Dermis microvascular lymphatic vessel endothelial cell (primary cell): ENCODE data around the gene COL3A1. TPM values are rescaled to one million over a fixed set of nuclear protein-coding genes. Genes with fewer than 3 reads are reported as not detected.

Experiments
- DNase-seq, 2 donors: peaks; one replicate each; pipeline versions ENCODE4 v3.0.0 to v3.0.0-alpha.2; 2010; ENCODE audit warnings: low read depth in 2 of 2
- total RNA-seq: library from RNA; depleted of rRNA; stranded (reverse); fragments of >200 nt; gene quantifications from 2 replicates; pipeline ENCODE4 v1.2.1, GENCODE V29; 2014

COL3A1 gene
- total RNA-seq, 1 donor from 2014 or later, result not detected

DNA sequence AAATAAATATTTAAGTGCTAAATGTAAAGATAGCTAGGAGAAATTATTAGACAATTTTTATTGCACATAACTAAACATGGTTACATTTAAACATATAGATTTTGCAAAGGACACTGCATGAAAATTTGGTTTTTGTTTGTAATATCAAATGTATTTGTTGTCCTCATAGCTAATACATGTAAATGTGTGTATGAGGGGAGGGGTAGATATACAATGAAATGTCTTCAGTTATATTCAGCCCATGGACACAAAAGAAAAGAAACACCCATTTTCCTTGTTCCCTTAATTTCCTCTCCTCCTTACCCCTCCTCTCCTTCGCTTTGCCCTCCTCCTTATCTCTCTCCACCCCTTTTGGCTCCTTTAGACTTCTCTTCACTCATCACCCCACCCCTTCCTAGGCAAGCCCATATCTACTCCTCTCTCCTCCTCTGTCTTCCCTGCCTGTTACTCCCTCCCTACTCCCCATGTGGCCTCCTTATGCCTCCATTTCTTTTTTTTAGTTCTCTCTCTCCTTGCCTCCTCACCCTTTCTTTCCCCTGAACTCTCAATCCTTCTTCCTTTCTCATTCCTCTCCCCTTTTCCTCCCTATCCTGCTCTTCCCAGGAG is 1.4 kb downstream of the COL3A1 start:
- DNase-seq, result no peak

DNA sequence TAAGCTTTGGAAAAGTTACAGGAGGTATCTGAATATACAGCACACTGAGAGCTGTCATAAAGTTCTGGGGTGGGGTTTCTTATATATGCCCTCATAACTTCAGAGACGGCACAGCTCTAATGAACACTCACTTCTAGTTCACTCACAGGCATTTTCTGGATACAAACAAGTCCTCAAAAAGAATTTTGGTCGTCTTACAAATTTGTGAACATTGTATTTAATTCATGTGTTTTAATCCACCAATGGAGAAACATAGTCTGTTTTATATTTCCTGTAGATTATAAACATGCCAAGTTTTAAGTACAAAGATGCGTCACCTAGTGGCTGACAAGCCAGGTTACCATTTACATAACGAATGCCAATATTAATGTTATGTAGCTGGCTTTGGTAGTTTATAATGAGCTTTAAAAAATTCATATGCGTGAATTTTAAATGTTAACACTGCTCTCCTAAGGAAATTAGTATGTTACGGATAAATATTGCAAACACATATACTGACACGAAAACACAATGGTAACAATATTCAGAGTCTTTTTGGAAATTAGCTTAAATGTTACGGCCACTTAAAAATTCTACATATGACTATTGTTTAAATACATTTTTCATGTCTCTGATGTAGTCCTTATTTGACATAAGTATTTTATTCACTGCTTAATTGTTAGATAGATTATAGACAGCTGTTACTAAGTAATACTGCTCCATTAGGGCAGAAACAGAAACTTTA is 2.5 kb downstream of the COL3A1 start:
- peak; percentile 11 to 40 for DNase-seq

DNA sequence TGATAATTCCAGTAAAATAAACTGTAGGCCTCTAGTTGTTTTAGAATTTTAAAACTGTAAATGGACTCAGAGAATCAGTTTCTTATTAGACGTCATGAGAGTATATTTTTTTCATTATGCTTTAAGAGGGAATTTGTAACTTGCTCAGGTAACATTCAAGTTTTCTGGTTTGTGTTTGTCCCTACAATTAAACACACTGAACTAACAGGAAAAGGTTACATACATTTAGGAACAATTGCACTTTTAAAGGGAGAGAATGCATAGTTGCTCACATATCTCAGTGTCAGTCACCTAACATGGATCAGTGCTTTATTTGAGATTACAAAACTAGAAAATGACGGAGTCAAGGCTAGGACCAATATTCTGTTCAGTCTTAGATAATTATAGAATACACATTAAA is 3.1 kb downstream of the COL3A1 start:
- DNase-seq, result no peak

DNA sequence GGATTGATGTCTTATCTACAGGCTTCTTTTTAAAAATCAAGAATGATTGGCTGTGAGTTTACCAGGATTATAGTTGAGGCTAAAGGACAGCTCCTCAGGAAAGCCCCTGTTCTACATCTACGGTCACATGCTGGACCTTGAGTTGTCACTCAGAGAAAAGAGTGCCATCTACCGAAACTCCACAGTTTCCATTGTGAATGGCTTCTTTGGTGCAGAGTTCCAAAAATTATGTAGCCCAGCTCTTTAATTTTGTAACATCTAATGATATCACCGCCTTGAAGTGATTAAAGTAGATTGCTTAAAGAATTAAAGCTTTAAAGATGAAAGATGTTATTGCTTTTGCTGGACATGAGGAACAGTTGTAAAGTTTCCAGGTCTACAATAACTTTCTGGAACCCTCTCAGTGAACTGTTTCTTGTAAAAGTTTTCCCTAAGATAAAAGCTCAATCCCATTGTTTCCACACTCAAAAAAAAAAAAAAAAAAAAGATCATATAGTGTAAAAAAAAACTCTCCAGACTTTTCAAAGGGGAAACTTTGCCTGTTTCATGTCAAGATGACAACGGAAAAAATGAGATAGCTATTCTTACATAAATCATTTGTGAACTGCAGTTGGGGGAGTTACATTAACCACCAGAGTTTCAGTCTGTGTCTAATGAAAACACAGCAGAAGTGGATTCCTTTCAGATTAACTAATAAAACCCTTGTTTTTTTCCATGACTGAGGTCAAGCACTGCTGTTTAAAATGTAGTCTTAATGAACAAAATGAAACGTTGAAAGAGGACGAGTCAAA is 4.3 kb downstream of the COL3A1 start:
- peak in 1 of 2 donors; percentile 68 for DNase-seq

DNA sequence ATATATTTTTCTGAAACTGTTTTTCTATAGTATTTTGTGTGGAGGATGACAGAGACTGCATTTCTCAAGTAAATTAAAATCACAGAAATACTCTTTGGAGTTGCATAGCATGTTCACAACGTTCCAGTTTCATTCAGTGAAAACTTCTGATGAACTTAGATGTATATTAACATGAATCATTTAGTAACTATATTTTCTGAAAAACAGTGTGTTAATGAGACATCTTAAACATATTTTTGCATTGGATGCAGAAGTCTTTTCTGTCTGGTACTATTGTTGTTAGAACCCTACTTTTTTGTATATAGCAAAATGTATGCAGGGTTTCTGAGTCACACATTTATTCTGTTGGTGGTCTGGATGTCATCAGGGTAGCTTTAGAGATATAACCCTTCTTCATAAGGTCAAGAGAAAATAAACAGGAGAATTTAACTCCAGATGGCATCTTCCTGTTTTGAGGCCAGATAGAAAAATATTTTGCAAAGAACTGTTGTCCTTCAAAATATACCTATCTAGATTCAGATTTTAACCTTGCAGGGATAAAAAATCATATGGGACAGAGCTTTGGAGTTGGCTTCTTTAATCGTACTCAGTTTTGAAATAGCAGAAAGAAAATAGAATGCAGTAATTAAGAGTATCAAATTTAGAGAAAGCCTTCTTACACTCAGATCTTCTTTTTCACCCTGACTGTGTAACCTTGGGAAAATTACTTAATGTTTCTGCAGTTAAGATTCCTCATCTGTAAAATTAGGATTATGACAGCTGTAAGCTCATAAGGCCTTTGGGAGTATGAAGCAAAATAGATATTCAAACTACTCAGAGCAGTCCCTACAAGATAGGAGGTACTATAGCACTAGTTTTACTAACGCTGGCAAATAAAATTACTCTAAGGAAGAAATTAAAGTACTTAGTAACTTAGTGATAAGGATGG is 5.3 kb downstream of the COL3A1 start:
- peak in 1 of 2 donors; percentile 12 for DNase-seq

DNA sequence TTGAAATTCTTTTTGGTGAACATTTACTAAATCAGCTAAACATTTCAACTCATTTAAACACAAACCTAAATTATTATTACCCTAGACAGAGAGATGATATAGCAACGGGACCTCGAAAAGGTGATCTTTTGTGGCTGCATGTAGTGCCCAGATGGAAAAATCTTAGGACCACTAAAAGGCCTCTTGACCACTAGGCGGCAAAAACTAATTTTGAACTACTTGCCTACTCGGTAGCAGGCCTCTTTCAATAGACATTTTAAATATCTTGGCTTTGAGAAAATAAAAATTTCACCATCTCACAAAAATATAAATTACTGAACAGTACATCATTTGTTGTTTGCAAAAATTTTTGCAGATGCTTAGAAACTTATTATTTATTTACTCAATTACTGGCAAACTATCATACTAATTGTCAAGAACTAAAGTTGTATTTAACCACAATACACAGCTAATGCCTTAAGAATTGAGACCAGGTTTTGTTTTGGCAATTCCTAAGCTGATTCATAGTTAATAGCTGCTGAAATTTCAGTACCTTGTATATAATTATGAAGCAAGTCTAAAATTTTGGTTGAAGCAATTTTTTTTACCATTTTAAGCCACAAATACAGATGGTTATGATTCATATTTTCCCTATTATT is 9.4 kb downstream of the COL3A1 start:
- DNase-seq, result peak in 1 of 2 donors; percentile 3

DNA sequence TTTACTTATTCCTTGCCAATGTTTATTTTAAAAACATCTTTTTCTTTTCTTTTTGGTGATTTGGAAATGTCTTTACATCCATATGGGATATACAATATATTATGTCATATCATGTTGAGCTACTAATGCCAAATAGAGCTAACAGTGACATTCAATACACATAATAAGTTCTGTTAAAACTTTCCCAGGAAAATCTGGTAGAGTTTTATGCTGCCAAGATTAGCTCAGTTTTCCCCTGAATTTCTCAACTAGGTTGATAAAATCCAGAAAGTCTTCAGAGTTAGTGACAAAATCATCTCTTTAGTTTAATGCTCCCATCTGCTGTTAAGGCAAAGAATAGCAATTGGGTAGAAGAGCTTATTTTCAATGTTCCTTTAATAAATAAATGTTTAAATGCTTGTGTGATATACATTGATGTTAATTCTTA is 9.9 kb downstream of the COL3A1 start:
- DNase-seq, result peak in 1 of 2 donors; percentile 43

DNA sequence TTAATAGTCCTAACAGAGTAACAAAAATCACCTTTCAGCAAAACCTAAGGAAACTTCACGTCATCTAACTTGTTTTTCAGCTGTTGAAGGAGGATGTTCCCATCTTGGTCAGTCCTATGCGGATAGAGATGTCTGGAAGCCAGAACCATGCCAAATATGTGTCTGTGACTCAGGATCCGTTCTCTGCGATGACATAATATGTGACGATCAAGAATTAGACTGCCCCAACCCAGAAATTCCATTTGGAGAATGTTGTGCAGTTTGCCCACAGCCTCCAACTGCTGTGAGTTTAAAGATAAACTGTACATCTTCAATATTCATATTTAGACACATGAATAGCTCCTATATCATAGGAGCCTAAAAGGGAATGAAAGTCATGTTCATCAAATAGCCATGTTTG is 10.5 kb downstream of the COL3A1 start:
- DNase-seq, result no peak

DNA sequence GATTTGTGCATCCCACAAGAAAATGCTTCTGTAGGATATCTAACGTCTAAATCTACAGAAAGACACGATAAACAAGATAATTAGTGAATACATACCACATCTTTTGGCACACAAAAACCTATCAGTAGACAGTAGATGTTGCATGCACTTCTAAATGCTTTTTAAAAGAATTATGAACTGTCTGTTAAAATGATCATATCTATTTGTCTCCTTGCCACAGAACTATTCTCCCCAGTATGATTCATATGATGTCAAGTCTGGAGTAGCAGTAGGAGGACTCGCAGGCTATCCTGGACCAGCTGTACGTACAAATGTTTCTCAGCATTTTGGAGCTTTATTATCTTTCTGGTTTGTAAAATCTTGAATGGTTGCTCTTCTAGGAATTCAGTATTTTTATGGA is 12.7 kb downstream of the COL3A1 start:
- DNase-seq, result no peak

DNA sequence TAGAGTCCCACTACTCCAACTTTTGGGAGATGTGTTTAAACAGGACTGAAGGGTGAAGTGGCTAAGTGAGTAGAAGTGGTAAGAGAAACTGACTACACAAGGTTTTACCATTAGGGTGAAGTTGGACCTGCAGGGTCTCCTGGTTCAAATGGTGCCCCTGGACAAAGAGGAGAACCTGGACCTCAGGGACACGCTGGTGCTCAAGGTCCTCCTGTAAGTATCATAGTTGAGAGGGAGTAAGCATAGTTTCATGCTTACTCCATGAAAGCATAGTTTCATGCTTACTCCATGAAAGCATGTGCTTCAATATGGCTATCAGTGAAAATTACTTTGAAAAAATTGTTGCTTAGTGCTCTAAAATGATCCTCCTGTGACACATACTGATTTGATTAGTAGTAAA is 19.1 kb downstream of the COL3A1 start:
- DNase-seq, result no peak

DNA sequence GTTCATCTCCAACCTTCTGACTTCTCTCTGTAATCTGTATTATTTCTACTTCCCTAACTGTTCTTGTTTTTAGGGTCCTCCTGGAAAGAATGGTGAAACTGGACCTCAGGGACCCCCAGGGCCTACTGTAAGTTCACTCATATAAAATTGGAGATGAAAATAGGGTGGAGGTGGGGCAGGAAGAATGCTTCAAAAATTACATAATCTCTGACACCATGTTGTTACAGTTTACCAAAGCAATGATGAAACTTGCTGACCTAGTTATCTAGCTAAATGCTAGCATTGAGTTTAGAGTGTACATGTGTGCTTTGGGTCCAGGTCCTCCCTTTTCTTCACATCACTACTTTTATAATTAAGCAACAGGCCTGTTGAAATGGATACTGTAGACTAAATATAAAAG is 23.1 kb downstream of the COL3A1 start:
- DNase-seq, result no peak

DNA sequence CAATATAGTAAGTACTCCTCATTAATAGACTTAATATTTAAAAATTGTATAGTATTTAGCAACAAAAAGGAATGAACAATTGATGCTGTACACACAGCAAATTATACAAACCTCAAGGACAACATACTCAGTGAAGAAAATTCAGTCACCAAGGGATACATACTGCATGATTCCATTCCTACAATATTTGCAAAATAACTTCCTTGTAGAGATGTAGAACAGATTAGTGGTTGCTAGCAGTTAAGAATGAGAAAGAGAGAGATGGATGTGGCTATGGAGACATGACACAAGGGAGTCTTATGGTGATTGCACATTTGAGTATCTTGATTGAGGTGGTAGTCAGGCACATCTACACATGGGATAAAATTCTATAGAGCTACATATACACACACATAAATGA is 26.0 kb downstream of the COL3A1 start:
- no peak for DNase-seq

DNA sequence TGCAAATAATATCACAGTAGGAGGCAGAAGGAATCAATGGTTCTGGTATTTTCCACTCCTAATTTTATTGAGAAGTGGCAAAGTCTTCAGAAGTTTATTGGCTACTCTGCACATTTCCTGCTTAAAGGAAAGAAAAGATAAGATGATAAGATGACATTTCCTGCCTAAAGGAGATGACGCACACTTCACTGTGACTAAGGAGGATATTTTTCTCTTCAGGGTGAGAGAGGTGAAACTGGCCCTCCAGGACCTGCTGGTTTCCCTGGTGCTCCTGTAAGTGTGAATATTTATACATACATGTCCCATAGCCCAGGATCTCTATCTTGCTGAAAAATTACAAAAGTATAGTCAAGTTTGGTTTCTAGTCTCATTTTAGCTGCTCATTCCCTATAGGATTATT is 27.9 kb downstream of the COL3A1 start:
- DNase-seq, result peak in 1 of 2 donors; percentile 61

DNA sequence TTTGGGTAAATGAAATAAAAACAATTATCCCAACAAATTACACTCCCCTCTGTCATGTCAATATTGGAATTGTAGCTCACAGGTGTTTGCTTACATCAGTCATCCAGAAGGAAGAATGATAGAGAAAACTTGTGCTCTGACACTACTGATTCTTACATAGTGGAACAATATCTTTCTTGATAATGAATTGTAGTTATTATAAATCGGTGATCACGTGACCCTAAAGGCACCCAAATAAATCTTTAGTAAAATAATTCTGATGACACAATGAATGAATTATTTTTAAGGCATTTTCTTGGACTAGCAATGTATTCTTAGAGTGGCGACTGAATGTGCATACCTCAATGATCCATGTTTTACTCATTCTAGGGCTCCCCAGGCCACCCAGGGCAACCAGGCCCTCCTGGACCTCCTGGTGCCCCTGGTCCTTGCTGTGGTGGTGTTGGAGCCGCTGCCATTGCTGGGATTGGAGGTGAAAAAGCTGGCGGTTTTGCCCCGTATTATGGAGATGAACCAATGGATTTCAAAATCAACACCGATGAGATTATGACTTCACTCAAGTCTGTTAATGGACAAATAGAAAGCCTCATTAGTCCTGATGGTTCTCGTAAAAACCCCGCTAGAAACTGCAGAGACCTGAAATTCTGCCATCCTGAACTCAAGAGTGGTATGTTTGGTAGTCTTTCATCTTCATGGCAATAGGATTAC is 34.5 kb downstream of the COL3A1 start:
- no peak for DNase-seq

DNA sequence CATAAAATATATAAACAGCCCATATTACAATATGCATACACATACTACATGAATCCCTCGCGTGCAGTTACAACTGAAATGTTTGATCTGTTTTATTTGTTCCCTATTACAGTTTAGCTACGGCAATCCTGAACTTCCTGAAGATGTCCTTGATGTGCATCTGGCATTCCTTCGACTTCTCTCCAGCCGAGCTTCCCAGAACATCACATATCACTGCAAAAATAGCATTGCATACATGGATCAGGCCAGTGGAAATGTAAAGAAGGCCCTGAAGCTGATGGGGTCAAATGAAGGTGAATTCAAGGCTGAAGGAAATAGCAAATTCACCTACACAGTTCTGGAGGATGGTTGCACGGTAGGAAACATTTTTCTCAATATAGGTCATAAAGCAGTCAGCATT is 36.4 kb downstream of the COL3A1 start:
- DNase-seq, result no peak

DNA sequence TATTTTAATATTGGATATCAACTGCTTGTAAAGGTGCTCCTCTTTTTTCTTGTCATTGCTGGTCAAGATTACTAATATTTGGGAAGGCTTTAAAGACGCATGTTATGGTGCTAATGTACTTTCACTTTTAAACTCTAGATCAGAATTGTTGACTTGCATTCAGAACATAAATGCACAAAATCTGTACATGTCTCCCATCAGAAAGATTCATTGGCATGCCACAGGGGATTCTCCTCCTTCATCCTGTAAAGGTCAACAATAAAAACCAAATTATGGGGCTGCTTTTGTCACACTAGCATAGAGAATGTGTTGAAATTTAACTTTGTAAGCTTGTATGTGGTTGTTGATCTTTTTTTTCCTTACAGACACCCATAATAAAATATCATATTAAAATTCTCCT is 38.2 kb downstream of the COL3A1 start:
- no peak for DNase-seq

DNA sequence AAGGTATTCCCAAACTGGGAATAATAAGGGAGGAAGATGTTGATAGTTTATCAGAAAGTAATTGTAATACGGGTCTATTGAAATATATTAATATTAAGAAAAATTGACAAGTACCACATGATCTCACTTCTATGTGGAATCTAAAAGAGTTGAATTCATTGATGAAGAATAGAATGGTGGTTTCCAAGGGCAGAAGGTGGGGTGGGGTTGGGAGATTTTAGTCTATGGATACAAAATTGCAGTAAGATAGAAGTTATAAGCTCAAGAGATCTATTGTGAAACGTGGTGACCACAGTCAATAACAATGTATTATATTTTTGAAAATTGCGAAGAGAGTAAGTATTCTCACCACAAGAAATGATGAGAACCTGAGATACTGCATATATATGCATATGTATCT is 38.9 kb downstream of the COL3A1 start:
- no peak for DNase-seq

DNA sequence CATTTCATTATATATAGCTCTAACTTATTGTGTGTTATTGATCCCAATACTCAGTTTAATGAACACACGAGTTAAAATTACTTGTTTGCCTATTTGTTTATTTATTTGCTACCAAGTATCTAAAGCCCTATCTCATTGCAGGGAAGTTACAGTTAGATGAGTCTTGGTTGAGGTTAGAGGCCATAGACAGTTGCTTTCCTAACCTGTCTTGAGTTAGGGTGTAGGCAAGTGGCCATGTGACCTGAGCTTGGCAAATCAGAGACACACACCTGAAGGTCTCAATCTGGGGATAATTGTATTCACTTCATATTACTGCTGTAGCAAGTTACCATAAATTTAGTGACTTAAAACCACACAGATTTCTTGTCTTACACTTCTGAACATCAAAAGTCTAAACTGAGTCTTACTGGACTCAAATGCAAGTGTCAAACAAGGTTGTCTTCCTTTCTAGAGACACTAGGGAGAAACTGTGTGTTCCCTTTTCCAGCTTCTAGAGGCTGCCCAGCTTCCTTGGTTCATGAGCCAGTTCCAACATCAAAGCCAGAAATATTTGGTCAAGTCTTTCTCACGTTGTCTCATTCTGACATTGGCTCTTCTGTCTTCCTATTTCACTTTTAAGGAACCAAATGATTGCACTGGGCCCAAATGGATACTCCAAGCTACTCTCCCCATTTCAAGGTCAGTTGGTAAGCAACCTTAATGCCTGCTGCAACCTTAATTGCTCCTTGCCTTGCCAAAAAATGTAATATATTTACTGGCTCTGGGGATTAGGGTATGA is 39.7 kb downstream of the COL3A1 start:
- DNase-seq, result no peak

DNA sequence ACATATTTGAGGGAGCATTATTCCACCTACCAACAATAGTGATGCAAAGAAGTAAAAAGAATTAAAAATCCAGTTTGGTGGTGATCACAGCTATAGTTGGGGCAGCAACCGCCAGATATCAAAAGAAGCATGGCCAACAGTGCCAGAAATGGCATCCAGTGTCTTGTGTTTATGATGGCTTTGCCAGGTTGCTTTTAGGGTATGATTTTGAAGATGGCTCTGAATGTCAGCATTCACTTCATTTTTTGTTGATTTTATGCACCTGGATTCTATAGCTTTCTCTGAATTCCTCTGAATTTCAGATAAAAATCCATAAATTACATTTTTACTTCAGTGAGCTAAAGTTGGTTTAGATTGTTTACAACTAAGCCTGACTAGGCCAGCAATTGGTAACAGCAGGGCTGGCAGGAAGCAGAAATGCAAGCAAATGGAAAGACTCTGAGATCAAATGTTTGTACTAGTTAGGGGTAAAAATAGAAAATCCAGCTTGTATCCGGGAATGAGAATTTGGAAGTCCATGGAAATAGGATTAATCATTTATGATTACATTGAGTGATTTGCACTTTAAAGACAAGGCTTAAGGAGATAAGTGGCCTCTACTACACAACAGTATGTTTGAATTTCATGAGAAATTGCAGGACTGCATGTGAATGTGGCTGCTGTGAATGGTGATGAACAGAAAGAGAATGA is 40.4 kb downstream of the COL3A1 start:
- peak in 1 of 2 donors; percentile 41 for DNase-seq
